Measurements from ENCODE around the gene DRC7. TPM values are rescaled to one million over a fixed set of nuclear protein-coding genes. Genes with fewer than 3 reads are reported as not detected.

DRC7 gene
- total RNA-seq, 2 experiments from 2014 or later, result not detected

DNA sequence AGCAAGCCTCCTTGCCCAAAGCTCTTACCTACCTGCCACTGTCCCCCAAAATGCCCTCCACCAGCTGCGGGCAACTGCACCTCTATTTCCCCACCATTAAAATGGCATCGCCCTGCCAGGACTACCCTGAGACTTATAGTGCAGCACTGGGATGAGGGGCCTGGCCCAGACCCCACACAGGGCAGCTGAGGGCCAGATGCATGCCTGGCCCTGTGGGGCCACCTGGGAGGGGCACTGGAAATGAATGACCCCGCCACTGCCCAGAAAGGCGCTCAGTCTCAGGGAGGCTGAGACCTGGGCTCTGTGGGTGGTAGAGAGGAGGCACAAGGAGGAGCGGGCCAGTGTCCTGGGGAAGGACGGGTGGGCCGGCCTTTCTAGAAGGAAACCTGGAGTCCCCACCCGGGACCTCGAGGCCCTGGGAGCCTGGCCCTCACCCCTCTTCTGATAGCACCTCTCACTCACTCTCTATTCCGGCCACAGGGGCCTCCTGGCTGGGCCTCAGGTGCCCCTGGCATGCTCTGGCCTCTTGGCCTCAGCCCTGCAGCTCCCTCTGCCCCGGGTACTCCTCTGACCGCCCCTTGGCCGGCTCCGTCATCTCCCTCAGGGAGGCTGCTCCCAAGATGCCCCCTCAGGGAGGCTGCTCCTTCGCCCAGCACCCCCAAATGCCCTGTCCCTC, 67.9 kb downstream of the DRC7 start:
- intact Hi-C loops (cut with micrococcal nuclease), result no loop called here
- peaks cover 4% of the 10 kb centered on the region for H3K4me1 Mint-ChIP-seq (ENCODE audit: low read depth)
- ChIA-PET CTCF (no interaction called here), POLR2A (no interaction called here)
- no peak for DNase-seq
- no peaks in the 10 kb centered on the region for H3K27me3 Mint-ChIP-seq
- H3K9me3 Mint-ChIP-seq, result no peaks in the 10 kb centered on the region
- no peak overlapping the region for H3K27ac Mint-ChIP-seq
- no peaks in the 10 kb centered on the region for H3K36me3 Mint-ChIP-seq
- H3K4me3 Mint-ChIP-seq, result no peak overlapping the region

DNA sequence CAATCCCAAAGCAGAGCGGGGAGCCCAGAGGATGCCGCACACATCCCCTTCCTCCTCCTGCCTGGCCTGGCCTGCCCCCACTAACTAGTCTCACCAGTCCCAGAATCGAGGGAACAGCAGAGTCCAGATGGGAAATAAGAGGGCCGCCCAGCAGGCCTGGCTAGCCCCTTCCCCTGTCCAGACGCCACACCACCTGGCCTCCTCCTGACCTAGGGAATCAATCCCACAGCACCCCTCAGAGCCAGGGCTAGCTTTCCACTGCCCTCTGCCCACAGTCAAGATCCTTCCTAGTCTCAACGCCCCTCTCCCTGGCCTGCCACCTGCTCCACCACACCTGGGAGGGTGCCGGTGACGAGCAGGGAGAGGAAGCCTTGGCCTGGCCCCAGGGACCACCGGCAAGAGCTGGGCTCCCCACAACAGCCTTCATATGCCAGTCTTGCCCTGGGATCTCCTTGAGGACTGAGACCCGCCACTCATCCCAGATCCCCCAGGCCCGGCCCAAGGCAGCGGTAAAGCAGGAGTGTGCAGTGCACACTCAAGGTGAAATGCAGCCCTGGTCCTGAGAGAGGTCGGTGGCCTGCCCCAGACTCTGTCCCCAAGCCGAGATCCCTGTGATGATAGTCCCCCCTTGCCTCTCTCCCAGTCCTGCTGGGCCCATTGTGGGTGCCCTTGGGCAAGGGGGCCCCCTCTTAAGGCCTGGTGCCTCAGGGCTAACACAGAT, 68.8 kb downstream of the DRC7 start:
- Mint-ChIP-seq H3K4me3 (no peak overlapping the region), H3K36me3 (no peaks in the 10 kb centered on the region), H3K9me3 (no peaks in the 10 kb centered on the region), H3K4me1 (ENCODE audit: low read depth) (peaks cover 4% of the 10 kb centered on the region), H3K27me3 (no peaks in the 10 kb centered on the region), H3K27ac (no peak overlapping the region)
- ChIA-PET CTCF (no interaction called here), POLR2A (no interaction called here)
- no peak for DNase-seq
- intact Hi-C loops (cut with micrococcal nuclease), result no loop called here

DNA sequence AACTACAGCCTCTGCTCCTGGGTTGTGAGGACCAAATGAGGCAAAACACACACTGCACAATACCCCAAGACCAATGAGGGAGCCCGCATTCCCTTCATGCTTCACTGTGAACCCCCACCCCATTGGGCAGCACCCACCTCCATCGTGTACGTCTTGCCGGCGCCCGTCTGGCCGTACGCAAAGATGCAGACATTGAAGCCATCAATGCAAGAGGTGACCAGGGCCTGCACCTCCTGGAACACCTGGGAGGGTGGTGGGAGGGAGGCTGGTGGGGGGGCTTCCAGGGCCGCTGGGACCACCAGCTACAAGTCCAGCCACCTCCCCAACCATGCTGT, 69.4 kb downstream of the DRC7 start:
- POLR2A ChIA-PET, result no interaction called here
- intact Hi-C loops (cut with micrococcal nuclease), result no loop called here
- Mint-ChIP-seq H3K36me3 (no peaks in the 10 kb centered on the region), H3K27ac (no peak overlapping the region), H3K27me3 (no peaks in the 10 kb centered on the region), H3K4me3 (no peak overlapping the region), H3K9me3 (no peaks in the 10 kb centered on the region), H3K4me1 (ENCODE audit: low read depth) (no peaks in the 10 kb centered on the region)
- DNase-seq, result no peak
- CTCF ChIA-PET, result no interaction called here

- Mint-ChIP-seq H3K36me3 (no peaks in the 10 kb centered on the region), H3K4me3 (no peak overlapping the region), H3K9me3 (no peaks in the 10 kb centered on the region), H3K27ac (no peak overlapping the region), H3K4me1 (ENCODE audit: low read depth) (no peaks in the 10 kb centered on the region), H3K27me3 (no peaks in the 10 kb centered on the region)
- DNase-seq, result peak; percentile 52
- POLR2A ChIA-PET, result no interaction called here
- intact Hi-C loops (cut with micrococcal nuclease), result no loop called here
- CTCF ChIA-PET, result no interaction called here
Measured at GRCh38 chr16:57764341-57765159, 69.9 kb downstream of the DRC7 start.

GRCh38 chr16:57765160-57765728, 70.6 kb downstream of the DRC7 start:
- no peak overlapping the region for H3K4me3 Mint-ChIP-seq
- no peaks in the 10 kb centered on the region for H3K4me1 Mint-ChIP-seq (ENCODE audit: low read depth)
- no peaks in the 10 kb centered on the region for H3K36me3 Mint-ChIP-seq
- H3K9me3 Mint-ChIP-seq, result no peaks in the 10 kb centered on the region
- DNase-seq, result no peak
- H3K27ac Mint-ChIP-seq, result no peak overlapping the region
- POLR2A ChIA-PET, result no interaction called here
- intact Hi-C loops (cut with micrococcal nuclease), result no loop called here
- no peaks in the 10 kb centered on the region for H3K27me3 Mint-ChIP-seq
- CTCF ChIA-PET, result no interaction called here

DNA sequence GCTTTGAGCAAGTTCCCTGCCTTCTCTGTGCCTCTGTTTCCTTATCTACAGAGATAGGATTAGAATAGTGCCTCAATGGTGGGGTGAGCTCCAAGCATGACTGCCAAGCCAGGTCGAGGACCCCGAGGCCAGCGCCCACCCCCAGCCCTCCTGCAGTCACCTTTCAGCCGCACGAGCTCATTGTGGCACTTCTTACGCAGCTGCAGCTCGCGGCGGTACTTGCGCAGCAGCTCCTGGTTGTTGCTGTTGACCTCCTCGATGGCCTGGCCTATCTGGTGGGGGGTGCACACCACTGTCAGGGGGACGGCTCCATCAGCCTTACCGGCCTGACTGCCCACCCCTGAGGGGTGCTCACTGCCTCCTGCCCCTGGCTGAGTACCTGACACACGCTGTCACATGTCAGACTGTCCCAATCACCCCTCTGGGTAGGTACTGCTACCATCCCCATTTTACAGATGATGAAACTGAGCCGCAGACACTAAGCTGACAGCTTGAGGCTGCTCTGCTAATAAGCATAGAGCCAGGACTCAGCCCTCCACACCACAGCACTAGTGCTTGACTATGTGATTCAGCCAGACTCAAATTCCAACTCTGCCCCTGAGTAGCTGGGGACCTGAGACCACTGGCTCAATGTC, 72.2 kb downstream of the DRC7 start:
- ChIA-PET CTCF (interaction anchor here (2.9 kb wide), 1 partner anchor 10 kb away, joined by 10 read pairs; no protein-coding TSS in a partner anchor), POLR2A (no interaction called here)
- DNase-seq, result no peak
- Mint-ChIP-seq H3K36me3 (no peaks in the 10 kb centered on the region), H3K9me3 (no peaks in the 10 kb centered on the region), H3K4me3 (no peak overlapping the region), H3K27me3 (no peaks in the 10 kb centered on the region), H3K27ac (no peak overlapping the region), H3K4me1 (ENCODE audit: low read depth) (no peaks in the 10 kb centered on the region)
- intact Hi-C loops (cut with micrococcal nuclease), result no loop called here

DNA sequence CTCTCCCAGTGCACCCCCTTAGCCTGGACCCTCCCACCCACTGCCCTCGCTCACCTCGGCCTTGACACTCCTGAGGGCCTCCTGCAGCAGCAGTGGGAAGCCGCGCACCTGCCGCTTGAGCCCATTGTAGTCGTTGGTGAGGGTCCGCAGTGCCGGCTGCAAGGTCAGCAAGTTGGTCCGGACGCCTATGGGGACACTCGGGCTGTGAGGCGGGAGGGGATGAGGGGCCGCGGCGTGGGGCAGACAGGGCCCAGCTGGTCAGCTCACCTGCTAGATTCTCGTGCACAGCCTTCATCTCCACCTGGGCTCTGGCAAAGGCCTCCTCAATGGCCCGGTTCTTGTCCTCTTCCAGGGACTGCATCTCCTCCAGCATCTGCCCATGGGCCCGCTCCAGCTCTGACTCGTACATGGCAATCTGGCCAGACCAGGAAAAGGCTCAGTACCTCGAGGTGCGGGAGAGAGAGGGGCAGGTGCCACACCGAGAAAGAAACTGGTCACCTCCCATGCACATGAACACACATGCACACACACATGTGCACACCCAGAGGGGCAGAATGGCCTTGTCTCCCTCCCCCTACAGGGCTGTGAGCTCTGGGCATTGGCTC, 75.0 kb downstream of the DRC7 start:
- Mint-ChIP-seq H3K4me3 (no peak overlapping the region), H3K4me1 (ENCODE audit: low read depth) (no peaks in the 10 kb centered on the region), H3K36me3 (no peaks in the 10 kb centered on the region), H3K27ac (no peak overlapping the region), H3K9me3 (no peaks in the 10 kb centered on the region), H3K27me3 (no peaks in the 10 kb centered on the region)
- intact Hi-C loops (cut with micrococcal nuclease), result no loop called here
- CTCF ChIA-PET, result no interaction called here
- no peak for DNase-seq
- POLR2A ChIA-PET, result interaction anchor here (0.9 kb wide), 1 partner anchor 11 kb away, joined by 3 read pairs; no protein-coding TSS in a partner anchor

DNA sequence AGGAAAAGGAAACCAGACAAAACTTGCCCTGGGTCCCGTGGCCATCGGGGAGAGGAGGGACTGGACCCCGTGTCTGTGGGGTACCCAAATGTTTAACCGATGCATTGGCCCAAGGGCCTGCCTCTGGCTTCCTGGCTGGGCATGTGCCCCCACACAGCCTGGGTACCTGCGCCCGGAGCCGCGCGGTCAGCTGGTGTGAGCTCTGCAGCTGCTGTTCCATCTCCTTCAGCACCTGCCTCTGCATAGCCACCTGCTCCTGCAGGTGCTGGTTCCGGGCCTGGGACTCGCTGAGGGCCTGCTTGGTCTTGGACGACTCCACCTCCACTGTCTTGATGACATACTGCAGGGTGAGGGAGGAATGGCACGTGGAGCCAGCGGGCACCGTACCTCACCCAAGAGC, 75.8 kb downstream of the DRC7 start:
- Mint-ChIP-seq H3K4me3 (no peak overlapping the region), H3K27me3 (no peaks in the 10 kb centered on the region), H3K27ac (no peak overlapping the region), H3K4me1 (ENCODE audit: low read depth) (no peaks in the 10 kb centered on the region), H3K9me3 (no peaks in the 10 kb centered on the region), H3K36me3 (no peaks in the 10 kb centered on the region)
- CTCF ChIA-PET, result interaction anchor here (0.8 kb wide), 1 partner anchor 13 kb away, joined by 3 read pairs; no protein-coding TSS in a partner anchor
- intact Hi-C loops (cut with micrococcal nuclease), result no loop called here
- DNase-seq, result no peak
- POLR2A ChIA-PET, result no interaction called here

DNA sequence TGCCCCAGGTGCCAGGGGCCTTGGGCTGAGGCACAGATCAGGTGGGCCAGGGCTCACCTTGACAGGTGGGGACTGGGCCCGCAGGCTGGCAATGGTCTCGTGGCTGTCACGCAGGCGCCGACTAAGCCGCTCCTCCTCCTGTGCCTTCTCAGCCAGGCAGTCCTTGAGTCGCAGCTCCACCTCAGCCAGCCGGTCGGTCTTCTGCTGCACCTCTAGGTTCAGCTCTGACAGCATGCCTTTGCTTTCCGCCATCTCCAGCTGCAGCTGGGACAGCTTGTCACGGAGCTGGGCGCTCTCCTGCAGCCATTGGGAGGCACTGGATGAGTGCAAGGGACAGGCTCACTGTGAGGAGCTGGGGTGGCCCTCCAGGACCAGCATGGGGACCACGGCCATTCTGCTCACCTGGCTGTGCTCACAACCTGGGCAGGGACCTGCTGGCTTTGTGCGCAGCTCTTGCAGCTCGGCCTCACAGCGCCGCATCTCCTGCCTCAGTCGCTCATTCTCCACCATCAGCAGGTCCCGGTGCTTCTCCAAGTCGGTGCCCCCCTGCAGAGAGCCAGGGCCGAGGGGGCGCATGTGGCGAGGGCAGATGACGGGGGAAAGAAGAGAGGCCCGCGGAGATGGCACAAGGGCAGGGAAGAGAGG, 76.7 kb downstream of the DRC7 start:
- POLR2A ChIA-PET, result no interaction called here
- DNase-seq, result no peak
- Mint-ChIP-seq H3K4me1 (ENCODE audit: low read depth) (no peaks in the 10 kb centered on the region), H3K4me3 (no peak overlapping the region), H3K27me3 (no peaks in the 10 kb centered on the region), H3K36me3 (no peaks in the 10 kb centered on the region), H3K27ac (no peak overlapping the region), H3K9me3 (no peaks in the 10 kb centered on the region)
- intact Hi-C loops (cut with micrococcal nuclease), result no loop called here
- CTCF ChIA-PET, result interaction anchor here (0.8 kb wide), 1 partner anchor 13 kb away, joined by 3 read pairs; no protein-coding TSS in a partner anchor

DNA sequence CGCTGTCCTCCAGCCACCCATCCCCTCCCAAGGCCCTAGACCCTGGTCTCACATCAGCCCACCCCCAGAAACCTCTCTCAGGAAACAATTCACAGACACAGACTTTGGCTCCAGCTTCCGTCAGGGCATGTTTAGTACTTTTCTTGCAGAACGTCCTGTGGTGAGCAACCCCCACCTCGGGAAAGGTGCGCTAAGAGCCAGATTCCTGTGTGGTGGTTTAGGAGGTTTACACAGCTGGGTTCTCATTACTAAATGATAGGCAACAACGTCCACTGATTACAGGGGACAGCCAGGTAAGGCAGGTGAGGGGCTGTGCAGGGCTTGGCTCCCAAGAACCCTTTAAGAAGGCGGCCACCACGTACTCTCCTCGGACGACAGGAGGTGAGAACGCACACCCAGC, 78.4 kb downstream of the DRC7 start:
- H3K36me3 Mint-ChIP-seq, result no peaks in the 10 kb centered on the region
- DNase-seq, result no peak
- intact Hi-C loops (cut with micrococcal nuclease), result no loop called here
- CTCF ChIA-PET, result no interaction called here
- no peaks in the 10 kb centered on the region for H3K27me3 Mint-ChIP-seq
- POLR2A ChIA-PET, result no interaction called here
- H3K4me3 Mint-ChIP-seq, result no peak overlapping the region
- H3K27ac Mint-ChIP-seq, result no peak overlapping the region
- H3K9me3 Mint-ChIP-seq, result no peaks in the 10 kb centered on the region
- no peaks in the 10 kb centered on the region for H3K4me1 Mint-ChIP-seq (ENCODE audit: low read depth)

GRCh38 chr16:57773655-57774295, 79.2 kb downstream of the DRC7 start:
- Mint-ChIP-seq H3K27ac (no peak overlapping the region), H3K9me3 (no peaks in the 10 kb centered on the region), H3K36me3 (no peaks in the 10 kb centered on the region), H3K4me1 (ENCODE audit: low read depth) (no peaks in the 10 kb centered on the region), H3K27me3 (no peaks in the 10 kb centered on the region), H3K4me3 (no peak overlapping the region)
- ChIA-PET CTCF (no interaction called here), POLR2A (no interaction called here)
- intact Hi-C loops (cut with micrococcal nuclease), result no loop called here
- no peak for DNase-seq

All from activated CD4-positive, alpha-beta memory T cell treated with anti-CD3 and anti-CD28 coated beads for 36 hours (primary cell).